K562 treated with DMSO at 1 percent for 48 hours (cell line): ENCODE results near the gene OR10K1. TPM values are rescaled to one million over a fixed set of nuclear protein-coding genes. Genes with fewer than 3 reads are reported as not detected.

Source experiments
- total RNA-seq: library from RNA; unstranded; fragments of 300-600 nt; gene quantifications from 2 replicates; pipeline ENCODE4 v1.2.3, GENCODE V29; 2022; ENCODE audit warnings: low replicate concordance; ENCODE audit errors: extremely low read depth

Gene OR10K1, protein sequence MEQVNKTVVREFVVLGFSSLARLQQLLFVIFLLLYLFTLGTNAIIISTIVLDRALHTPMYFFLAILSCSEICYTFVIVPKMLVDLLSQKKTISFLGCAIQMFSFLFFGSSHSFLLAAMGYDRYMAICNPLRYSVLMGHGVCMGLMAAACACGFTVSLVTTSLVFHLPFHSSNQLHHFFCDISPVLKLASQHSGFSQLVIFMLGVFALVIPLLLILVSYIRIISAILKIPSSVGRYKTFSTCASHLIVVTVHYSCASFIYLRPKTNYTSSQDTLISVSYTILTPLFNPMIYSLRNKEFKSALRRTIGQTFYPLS
- total RNA-seq, result not detected in 2 replicates

DNA sequence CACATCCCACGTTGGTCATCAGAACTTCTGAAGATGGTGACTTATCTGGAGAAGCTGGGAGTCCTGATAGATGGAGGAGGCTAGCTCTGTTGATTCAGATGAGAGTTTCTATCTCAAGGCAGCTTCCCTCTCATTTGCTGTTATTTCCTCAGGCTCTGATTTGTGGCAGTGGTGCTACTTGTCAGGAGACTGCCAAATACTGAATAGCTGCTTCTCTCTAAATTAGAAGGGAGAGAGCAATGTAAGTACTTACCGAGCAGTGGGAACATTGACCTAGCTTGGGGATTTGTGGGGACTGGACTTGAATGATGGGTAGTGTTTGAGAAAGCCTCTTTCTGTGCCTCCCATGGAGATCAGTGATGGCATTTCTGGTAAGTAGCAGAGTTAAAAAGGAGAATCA, at the start of gene OR10K1:
TSS of gene OR10K1 (plus strand) at position 301 of the 400 bp plus-strand sequence. CDS start 3,728 bp downstream, outside the sequence.

DNA sequence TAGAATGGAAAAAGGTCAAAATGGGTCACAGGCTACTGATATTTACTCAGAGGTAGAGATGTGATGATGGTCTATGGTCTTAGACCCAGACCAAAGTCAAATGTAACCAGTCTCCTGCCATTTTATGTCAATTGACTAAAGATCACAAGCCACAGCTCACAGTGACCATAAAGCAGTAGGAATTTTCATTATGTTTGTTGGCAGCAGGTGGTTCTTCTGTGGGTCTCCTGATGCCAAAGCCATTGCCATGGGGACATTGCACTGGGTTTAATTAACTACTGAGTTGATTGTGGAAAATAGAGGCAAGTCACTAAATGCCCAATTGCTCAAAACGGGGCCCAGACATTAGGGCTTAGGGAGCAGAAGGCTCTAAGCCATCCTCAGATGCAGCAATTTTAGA, 35.5 kb upstream of the OR10K1 start, which contains the start of gene OR10K2:
TSS of gene OR10K2 (minus strand) at position 101 of the 400 bp plus-strand sequence. CDS start 5,371 bp downstream, outside the sequence.

DNA sequence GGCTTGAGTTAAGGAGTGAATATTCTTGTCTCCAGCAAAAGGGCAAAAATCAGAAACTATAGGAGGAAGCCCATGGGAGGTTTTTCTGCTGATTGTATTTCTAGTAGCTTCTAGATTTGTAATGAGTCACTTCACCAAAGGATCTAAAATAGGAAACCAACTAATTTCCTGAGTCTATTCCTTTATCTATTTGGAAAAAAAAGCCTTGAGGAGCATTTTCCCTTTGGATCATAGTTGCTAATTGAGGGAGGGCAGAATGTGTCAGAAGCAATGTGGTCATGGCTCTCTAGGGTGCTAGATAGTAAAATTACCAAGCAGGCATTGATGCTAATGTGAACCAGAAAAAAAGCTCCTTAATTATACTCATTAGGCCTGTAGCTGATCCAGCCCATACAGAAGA, 10.3 kb downstream of the OR10K1 start, which contains the start of gene OR10R2:
TSS of gene OR10R2 (plus strand) at position 301 of the 400 bp plus-strand sequence. CDS start 106 bp downstream, outside the sequence.

Other genes with a start within 250 kb of the OR10K1 start
- not detected in 2 replicates for gene CD1A, start 207.4 kb upstream of the OR10K1 start, total RNA-seq
- gene CD1C, start 171.9 kb upstream of the OR10K1 start, total RNA-seq, result not detected in 2 replicates
- not detected in 2 replicates for gene CD1B, start 130.3 kb upstream of the OR10K1 start, total RNA-seq
- not detected in 2 replicates for gene CD1E, start 107.9 kb upstream of the OR10K1 start, total RNA-seq
- gene OR10T2, start 62.4 kb upstream of the OR10K1 start, total RNA-seq, result not detected in 2 replicates
- not detected in 2 replicates for gene OR10K2, start 35.6 kb upstream of the OR10K1 start, total RNA-seq
- not detected in 2 replicates for gene OR10R2, start 10.4 kb downstream of the OR10K1 start, total RNA-seq
- not detected in 2 replicates for gene OR6Y1, start 92.6 kb downstream of the OR10K1 start, total RNA-seq
- not detected in 2 replicates for gene OR6P1, start 108.7 kb downstream of the OR10K1 start, total RNA-seq
- gene OR10X1, start 118.1 kb downstream of the OR10K1 start, total RNA-seq, result not detected in 2 replicates
- not detected in 2 replicates for gene OR10Z1, start 143.4 kb downstream of the OR10K1 start, total RNA-seq
- not detected in 2 replicates for gene SPTA1, start 224.9 kb downstream of the OR10K1 start, total RNA-seq
- not detected in 2 replicates for gene OR6K2, start 238.8 kb downstream of the OR10K1 start, total RNA-seq